ENCODE results near the gene CDKN2D.
A peak's percentile ranks its signal among the peaks of the same experiment; 100 is the strongest.
"Not testable (repeated sequence)": the region's sequence is repeated elsewhere in the genome, so short reads cannot be mapped to it uniquely, and the experiment has no call there.

CDKN2D gene

GRCh38 chr19:10582091-10582490, 13.3 kb upstream of the CDKN2D start:
- no peak for DNase-seq (ENCODE audit: low read depth in 1 of 2, low spot score in 1 of 2)

- DNase-seq (ENCODE audit: low read depth in 1 of 2, low spot score in 1 of 2) = peak; percentile 75 to 85
Observed at GRCh38 chr19:10580979-10581631, 12.3 kb upstream of the CDKN2D start.

DNA sequence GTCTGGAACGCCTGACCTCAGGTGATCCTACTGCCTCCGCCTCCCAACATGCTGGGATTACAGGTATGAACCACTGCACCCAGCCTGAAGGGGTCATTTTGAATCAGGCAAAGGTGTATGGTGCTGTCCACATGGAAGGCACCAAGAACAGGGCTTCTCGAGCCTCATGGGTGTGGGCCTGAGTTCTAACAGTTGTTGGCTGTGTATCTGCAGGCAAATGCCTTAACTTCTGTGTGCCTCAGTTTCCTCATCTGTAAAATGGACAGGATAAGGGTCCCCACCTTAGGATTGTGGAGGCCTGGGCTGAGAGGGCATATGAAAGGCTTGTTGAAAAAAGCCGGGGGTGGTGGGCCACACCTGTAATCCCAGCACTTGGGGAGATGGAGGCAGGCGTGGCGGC, 9.2 kb upstream of the CDKN2D start:
- no peak for DNase-seq (ENCODE audit: low read depth in 1 of 2, low spot score in 1 of 2)

DNA sequence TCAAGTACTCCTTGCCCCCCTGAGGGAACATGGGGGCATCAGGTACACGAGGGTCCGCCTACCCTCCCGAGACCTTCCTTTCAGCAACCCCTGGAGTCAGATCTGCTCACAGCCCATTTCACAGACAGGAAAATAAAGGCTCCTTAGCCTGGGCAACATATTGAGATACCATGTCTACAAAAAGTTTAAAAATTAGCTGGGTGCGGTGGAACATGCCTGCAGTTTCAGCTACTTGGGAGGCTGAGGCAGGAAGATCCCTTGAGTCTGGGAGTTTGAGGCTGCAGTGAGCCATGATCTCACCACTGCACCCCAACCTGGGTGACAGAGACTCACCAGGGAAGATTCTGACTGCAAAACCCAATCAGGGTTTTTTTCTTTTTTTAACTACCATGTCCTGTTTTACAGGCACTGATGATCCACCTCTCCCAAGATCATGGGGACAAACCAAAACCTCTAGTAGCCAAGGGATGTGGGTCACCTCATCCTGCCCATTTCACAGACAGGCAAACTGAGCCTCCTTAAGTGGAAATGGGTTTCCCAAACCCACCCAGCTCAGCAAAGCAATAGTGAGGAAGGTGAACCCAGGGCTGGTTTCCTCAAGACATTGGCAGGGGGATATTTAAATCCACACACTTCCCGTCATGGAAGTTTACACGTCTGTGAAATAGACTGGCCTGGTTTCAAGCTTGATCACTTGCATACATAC, 6.4 kb upstream of the CDKN2D start:
- DNase-seq (ENCODE audit: low read depth in 1 of 2, low spot score in 1 of 2) = no peak

GRCh38 chr19:10574462-10574861, 5.7 kb upstream of the CDKN2D start:
- no peak for DNase-seq (ENCODE audit: low read depth in 1 of 2, low spot score in 1 of 2)

DNA sequence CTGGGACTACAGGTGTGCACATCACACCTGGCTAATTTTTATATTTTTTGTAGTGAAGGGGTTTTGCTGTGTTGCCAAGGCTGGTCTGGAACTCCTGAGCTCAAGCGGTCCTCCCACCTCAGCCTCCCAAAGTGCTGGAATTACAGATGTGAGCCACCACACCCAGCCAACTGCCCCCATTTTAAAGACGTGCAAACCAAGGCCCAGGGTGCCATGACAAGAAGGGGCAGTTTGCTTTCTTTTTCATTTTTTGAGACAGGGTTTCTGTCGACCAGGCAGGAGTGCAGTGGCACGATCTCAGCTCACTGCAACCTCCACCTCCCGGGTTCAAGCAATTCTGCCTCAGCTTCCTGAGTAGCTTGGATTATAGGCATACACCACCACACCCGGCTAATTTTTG, 5.0 kb upstream of the CDKN2D start:
- DNase-seq (ENCODE audit: low read depth in 1 of 2, low spot score in 1 of 2) = not testable (repeated sequence)

GRCh38 chr19:10568062-10568825, 535 bp downstream of the CDKN2D start:
- DNase-seq (ENCODE audit: low read depth in 1 of 2, low spot score in 1 of 2) = peak in 1 of 2 donors; percentile 32

DNA sequence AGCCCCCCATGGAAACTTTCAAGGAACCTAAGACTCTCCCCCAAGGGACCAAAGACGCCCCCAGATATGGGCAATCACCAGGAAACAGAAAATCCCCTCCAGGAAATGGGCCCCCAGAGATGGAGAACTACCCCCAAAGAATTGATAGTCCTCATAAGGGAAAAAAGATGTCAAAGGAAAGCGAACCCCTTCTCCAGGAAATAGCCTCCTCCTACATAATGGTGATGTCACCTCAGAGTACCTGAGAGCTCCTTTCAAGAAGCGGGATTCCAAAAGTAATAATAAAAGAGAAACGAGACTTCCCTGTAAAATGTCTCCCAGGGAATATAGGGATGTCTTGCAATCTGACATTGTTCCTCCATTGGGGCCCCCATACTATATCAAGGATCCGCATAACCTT, 1.1 kb downstream of the CDKN2D start:
- DNase-seq (ENCODE audit: low read depth in 1 of 2, low spot score in 1 of 2) = no peak

DNA sequence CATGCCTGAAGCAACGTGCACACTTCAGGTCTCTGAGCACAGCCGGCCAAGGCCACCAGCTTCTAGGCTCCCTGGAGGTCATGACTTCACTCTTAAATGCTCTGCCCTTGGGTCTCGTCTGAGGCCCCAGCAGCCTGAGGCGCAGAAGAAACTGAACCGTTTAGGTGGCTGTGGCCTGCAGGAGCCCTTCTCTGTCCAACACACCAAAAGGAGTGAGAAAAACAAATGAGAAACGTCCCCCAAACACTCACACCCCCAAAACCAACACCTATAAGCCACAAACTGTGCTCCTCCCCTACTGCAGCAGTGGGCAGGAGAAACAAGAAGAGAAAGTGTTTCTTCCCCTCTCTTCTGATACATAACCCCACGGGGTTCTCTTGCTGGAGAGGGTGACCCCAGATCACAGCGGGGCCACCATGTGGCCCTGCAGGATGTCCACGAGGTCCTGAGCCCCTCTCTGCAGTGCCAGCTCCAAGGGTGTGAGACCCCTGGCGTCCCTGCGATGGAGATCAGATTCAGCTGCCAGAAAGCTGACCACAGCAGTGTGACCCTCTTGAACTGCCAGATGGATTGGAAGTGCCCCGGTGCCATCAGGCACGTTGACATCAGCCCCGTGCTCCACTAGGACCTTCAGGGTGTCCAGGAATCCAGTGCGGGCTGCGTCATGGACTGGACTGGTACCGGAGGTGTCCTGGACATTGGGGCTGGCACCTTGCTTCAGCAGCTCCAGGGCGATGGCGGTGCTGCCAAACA, 1.9 kb downstream of the CDKN2D start:
- DNase-seq (ENCODE audit: low read depth in 1 of 2, low spot score in 1 of 2) = no peak

DNA sequence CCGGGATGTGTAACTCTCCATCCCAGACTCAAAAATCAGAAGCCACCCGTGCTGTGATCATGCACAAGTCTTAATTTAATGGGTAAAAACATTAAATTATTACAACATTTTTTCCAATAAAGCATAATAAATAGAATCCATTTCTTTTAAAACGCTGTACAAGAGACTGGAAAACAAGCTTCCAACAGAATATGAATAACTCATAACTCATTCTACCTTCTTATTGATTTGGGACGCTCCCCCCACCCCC, 2.4 kb downstream of the CDKN2D start:
- DNase-seq (ENCODE audit: low read depth in 1 of 2, low spot score in 1 of 2) = no peak

- peak; percentile 97 to 98 for DNase-seq (ENCODE audit: low read depth in 1 of 2, low spot score in 1 of 2)
Observed at GRCh38 chr19:10565567-10566407, 3.0 kb downstream of the CDKN2D start, which contains the start of gene KRI1. Gene KRI1, minus strand, starts transcription at chr19:10566010. Its CDS starts 11 bp downstream, at chr19:10565999.

DNA sequence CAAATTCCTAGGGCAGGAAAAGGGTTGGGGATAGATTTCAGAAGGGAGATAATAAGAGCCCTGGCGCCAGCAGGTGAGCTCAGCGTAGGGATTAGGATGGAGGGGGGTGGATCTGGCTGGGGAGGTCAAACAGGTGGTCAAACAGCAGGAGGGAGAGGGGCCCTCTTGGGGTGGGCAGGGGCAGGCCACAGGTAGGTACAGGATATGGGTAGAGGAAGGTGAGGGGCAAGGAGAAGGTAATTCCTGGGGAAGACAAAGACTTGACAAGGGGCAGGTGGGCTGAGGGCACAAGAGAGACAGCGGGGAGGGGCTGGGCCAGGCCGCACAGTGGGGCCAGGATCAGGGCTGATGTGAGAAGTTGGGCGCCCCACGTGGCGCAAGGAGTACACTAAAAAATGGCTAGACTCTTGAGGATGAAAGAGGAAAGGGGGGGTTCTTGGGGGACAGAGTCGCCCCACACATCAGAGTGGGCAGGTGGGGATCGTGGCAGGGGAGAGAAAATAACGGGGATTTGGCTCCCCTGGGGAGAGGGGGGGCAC, 3.7 kb downstream of the CDKN2D start:
- peak; percentile 22 to 40 for DNase-seq (ENCODE audit: low read depth in 1 of 2, low spot score in 1 of 2)

DNA sequence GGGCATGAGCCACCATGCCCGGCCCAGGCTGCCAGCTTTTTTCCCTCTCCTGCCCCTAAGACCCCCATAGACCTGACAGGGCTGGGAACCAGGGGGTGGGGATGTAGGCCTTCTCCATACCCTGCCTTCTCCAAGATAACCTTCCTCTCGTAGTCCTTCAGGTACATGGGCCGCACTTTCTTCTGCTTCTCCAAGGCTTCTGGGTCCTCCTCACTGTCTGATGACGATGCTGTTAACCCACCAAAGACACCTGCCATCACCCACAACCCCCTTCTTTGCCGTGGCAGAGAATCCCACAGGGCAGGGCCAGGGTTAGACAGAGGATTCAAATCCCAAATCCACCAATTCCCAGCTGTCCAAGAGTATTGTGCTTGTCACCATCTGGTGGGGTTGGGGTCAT, 6.2 kb downstream of the CDKN2D start:
- no peak for DNase-seq (ENCODE audit: low read depth in 1 of 2, low spot score in 1 of 2)

GRCh38 chr19:10560154-10560553, 8.6 kb downstream of the CDKN2D start:
- no peak for DNase-seq (ENCODE audit: low read depth in 1 of 2, low spot score in 1 of 2)

- DNase-seq (ENCODE audit: low read depth in 1 of 2, low spot score in 1 of 2) = no peak
Observed at GRCh38 chr19:10557603-10558197, 11.1 kb downstream of the CDKN2D start.

GRCh38 chr19:10555610-10555973, 13.2 kb downstream of the CDKN2D start:
- no peak for DNase-seq (ENCODE audit: low read depth in 1 of 2, low spot score in 1 of 2)

- DNase-seq (ENCODE audit: low read depth in 1 of 2, low spot score in 1 of 2) = no peak
Observed at GRCh38 chr19:10554760-10555609, 13.8 kb downstream of the CDKN2D start.

DNA sequence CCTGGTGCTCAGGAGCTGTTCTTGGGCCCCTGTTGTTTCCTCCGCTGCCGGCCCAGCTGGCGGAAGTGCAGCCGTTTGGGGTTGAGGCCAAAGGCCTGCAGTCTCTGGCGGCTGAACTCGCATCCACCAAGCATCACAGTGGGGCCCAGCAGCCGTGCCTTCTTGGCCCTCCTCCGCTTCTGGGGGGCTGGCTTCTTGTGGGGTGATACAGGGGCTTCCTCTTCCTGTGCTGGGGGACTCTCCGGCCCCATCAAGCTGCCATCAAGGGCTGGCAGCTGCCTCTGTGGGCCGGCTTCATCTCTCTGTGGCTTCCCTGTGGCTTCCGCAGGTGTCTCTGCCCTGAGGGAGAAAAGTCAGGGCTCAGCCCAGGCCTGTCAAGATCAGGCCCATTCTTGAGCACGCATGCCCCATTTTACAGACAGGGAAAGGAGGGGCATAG, 14.8 kb downstream of the CDKN2D start:
- no peak for DNase-seq (ENCODE audit: low read depth in 1 of 2, low spot score in 1 of 2)

- DNase-seq (ENCODE audit: low read depth in 1 of 2, low spot score in 1 of 2) = no peak
Observed at GRCh38 chr19:10553087-10553667, 15.6 kb downstream of the CDKN2D start.

Measured in activated T-helper 1 cell treated with anti-CD3 and anti-CD28 coated beads, Interleukin-2, amount 50 U/mL, for 16 hours (primary cell).